Astrocyte of the cerebellum (primary cell): ENCODE results near the gene MEF2C.

ENCODE experiments used
- DNase-seq: peaks from one replicate; pipeline ENCODE4 v3.0.0-alpha.2; 2011; ENCODE audit warnings: low read depth
- H3K4me3 ChIP-seq: 2 replicates; pipeline ENCODE4 v1.5.1; 2011; ENCODE audit warnings: mild to moderate bottlenecking, low read depth, low read length, moderate library complexity
- in situ Hi-C: cut with HindIII; loops from 2 replicates; pipeline ENCODE4 v1.10.0; 2017; ENCODE audit warnings: low sequenced_read_pairs
- TF ChIP-seq, protein P1 (sequence below): IDR thresholded peaks from 2 replicates; pipeline ENCODE4 v1.5.1; 2012; ENCODE audit warnings: low read length, low read depth, moderate library complexity, mild to moderate bottlenecking; ENCODE audit errors: missing control alignments

Gene MEF2C

DNA sequence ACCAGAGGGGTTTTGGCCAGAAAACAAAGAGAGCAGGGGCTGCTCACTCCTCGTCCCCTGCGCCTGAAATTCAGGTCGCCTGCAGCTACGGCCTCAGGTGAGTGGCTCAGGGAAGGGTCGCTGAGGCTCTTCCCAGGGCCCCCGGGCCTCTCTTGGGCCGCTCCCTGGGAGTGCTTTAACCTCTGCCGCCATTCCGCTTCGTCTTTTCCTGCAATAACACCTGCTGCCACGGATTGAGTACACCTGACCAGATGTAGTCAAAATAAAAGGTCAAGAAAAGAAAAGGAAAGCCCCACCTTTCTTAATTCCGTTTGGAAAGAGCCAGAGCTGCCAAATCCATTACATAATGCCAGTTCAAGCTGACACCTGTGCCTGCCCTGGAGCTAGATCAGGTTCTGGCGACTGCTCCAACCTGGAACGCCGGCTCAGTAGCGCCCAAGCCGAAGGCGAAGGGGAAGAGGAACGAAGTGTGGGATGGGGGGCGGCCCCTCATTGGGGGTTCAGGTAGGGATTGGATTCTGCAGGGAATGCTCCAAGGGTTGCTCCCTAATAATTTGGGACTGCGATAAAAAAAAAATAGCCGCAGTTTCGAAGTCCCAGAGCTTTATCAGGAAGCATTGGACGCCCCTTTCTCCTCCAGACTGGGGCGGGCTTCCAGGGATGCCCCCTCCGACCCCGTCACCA, 193.9 kb downstream of the MEF2C start:
- TF ChIP-seq, protein P1, sequence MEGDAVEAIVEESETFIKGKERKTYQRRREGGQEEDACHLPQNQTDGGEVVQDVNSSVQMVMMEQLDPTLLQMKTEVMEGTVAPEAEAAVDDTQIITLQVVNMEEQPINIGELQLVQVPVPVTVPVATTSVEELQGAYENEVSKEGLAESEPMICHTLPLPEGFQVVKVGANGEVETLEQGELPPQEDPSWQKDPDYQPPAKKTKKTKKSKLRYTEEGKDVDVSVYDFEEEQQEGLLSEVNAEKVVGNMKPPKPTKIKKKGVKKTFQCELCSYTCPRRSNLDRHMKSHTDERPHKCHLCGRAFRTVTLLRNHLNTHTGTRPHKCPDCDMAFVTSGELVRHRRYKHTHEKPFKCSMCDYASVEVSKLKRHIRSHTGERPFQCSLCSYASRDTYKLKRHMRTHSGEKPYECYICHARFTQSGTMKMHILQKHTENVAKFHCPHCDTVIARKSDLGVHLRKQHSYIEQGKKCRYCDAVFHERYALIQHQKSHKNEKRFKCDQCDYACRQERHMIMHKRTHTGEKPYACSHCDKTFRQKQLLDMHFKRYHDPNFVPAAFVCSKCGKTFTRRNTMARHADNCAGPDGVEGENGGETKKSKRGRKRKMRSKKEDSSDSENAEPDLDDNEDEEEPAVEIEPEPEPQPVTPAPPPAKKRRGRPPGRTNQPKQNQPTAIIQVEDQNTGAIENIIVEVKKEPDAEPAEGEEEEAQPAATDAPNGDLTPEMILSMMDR: no peak
- no peak for DNase-seq
- in situ Hi-C loops: loop anchor here (25.0 kb wide), 1 partner anchor 1277 kb away; the partner anchor contains the start of gene CCNH
- peak overlapping the region; percentile 44 for H3K4me3 ChIP-seq

DNA sequence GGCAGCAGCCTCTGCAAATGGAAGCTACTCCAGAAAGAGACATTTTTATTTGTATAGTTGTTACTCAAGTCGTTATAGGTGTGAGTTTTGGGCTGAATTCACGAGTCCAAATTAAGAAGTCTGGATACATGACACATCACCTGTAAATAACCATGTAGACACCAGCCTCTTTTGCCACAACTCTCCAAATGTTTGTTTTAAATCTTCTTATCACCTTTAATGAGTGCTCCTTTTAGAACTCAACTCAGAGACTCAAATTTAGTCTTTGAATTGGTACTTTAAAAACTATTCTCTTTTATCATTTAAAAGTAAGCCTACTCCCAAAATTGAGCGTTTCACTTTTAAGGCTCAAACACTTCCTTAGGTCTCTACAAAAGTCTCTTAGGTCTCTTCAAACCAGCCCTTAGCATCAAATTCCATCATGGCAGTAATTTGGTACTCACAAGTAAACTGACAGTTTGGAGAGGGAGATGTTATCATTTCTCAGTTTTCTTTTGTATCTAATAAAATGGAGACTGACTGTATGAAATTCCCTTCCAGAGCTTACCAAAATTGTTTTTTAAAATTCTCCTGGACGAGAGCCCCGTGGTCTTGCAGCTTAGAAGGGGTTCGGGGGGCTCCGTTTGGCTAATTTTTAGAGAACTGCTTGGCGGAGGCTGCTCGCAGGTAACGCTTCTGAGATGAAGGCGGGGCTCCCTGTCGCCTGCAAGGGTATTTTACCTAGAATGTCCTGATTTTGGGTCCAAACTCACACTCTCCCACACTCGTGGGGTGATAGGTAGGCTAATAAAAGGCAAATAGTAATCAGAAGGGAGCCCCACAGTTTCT, 194.6 kb downstream of the MEF2C start:
- H3K4me3 ChIP-seq: peak overlapping the region; percentile 44
- in situ Hi-C loops: loop anchor here (25.0 kb wide), 1 partner anchor 1276 kb away; the partner anchor contains the start of gene CCNH
- DNase-seq: no peak
- TF ChIP-seq, protein P1: no peak

DNA sequence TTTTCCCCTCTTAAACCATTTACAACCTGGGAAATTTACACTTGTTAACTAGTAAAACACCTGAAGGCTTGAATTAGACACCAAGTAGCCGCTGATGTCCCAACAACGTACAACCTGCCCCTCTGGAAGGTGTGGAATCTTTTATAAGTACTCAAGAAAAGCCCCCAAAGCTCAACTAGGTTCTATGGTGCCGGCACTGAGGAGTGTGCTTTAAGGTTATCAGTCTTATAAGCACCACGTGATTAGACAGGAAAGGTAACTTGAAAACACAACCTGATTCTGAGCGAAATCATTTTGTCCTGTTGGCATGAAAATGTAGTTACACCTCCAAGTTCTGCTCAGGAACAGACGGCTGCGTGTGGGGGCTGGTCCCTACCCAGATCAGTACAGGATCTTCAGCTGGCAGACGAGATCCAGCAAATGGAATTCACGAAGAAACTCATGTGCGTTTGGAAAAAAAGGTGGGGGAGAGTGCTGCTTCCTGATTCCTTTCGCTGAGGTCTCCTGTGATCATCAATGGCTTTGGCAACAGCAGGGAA, 195.5 kb downstream of the MEF2C start:
- TF ChIP-seq, protein P1: no peak
- no peak overlapping the region for H3K4me3 ChIP-seq
- in situ Hi-C loops: loop anchor here (25.0 kb wide), 1 partner anchor 1275 kb away; the partner anchor contains the start of gene CCNH
- DNase-seq: no peak

DNA sequence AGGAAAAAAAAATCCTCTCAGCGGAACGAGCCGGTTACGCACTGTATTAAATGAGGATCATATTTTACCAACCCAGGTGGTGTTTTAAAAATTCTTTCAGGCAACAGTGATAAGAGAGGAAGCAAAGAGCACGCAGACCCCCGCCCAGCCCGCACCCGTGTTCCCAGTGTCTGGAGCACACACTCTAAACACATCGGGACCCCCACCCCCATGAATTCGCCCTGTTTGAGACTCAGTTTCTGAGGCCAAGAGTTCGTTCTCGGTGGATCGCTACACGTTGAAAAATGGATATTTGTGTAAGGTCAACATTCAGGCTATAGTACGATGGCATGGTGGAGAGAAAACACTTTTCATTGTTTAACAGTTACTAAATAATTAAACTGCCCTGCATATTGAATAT, 196.3 kb downstream of the MEF2C start:
- peak overlapping the region; percentile 68 for H3K4me3 ChIP-seq
- in situ Hi-C loops: loop anchor here (25.0 kb wide), 1 partner anchor 1274 kb away; the partner anchor contains the start of gene CCNH
- DNase-seq: no peak
- TF ChIP-seq, protein P1: no peak

- TF ChIP-seq, protein P1: no peak
- in situ Hi-C loops: loop anchor here (25.0 kb wide), 1 partner anchor 1274 kb away; the partner anchor contains the start of gene CCNH
- peak overlapping the region; percentile 68 for H3K4me3 ChIP-seq
- no peak for DNase-seq
Observed at GRCh38 chr5:88685591-88686541, 197.1 kb downstream of the MEF2C start.
